Type B pancreatic cell (in vitro differentiated cells): ENCODE measurements around the gene RGS2. TPM values are rescaled to one million over a fixed set of nuclear protein-coding genes. Genes with fewer than 3 reads are reported as not detected.

Experiments
- DNase-seq: peaks from one replicate; pipeline ENCODE4 v3.0.0; 2021; ENCODE audit warnings: mixed read lengths; ENCODE audit not compliant: unreplicated experiment; ENCODE audit errors: extremely low spot score
- H3K27ac Mint-ChIP-seq: 2 replicates; pipeline ENCODE4 v1.8.0; 2021; ENCODE audit warnings: mild to moderate bottlenecking, mixed read lengths
- H3K27me3 Mint-ChIP-seq: 2 replicates; pipeline ENCODE4 v1.8.0; 2021; ENCODE audit warnings: mixed read lengths
- H3K36me3 Mint-ChIP-seq: 2 replicates; pipeline ENCODE4 v1.8.0; 2021; ENCODE audit warnings: mixed read lengths
- H3K4me1 Mint-ChIP-seq: one replicate; pipeline ENCODE4 v1.8.0; 2021; ENCODE audit warnings: mixed read lengths; ENCODE audit not compliant: unreplicated experiment
- H3K4me3 Mint-ChIP-seq: 2 replicates; pipeline ENCODE4 v1.8.0; 2021; ENCODE audit warnings: mild to moderate bottlenecking, mixed read lengths
- H3K9me3 Mint-ChIP-seq: 2 replicates; pipeline ENCODE4 v1.8.0; 2021; ENCODE audit warnings: mixed read lengths
- total RNA-seq: library from RNA; stranded (reverse); gene quantifications from 2 replicates; pipeline ENCODE4 v1.2.1, GENCODE V29; 2021; ENCODE audit warnings: low replicate concordance
- TF ChIP-seq, protein P1 (sequence below): fragments of 200-600 bp; sonication (generic); conservative IDR thresholded peaks from 2 replicates; pipeline ENCODE4 v1.5.0; 2021; ENCODE audit warnings: antibody characterized with exemption, mild to moderate bottlenecking

The RGS2 gene
- total RNA-seq, 1 donor from 2014 or later, result 50.9 TPM

DNA sequence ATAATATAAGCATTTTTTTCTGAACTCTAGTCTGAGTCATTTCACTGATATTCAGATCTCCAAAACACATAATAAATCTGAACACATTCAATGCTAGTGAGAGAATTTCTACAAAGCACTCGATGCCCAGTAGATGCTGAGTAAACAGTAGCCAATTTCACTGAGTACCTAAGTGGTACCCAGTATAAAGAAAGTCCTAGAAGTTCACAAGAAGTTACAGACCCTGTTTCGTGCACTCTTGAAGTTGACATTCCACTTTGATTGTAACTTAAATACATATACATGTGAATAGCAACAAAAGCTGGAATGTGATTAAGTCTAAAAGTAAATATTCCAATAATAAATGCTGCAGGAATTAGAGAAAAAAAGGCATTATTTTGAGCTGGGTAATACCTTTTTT lies 33.2 kb upstream of the RGS2 start:
- no peak overlapping the region for H3K4me3 Mint-ChIP-seq
- no peak for DNase-seq
- H3K27me3 Mint-ChIP-seq, result no peaks in the 10 kb centered on the region
- H3K36me3 Mint-ChIP-seq, result no peaks in the 10 kb centered on the region
- no peaks in the 10 kb centered on the region for H3K4me1 Mint-ChIP-seq
- H3K27ac Mint-ChIP-seq, result no peak overlapping the region
- H3K9me3 Mint-ChIP-seq, result peaks cover 9% of the 10 kb centered on the region
- TF ChIP-seq, protein P1, sequence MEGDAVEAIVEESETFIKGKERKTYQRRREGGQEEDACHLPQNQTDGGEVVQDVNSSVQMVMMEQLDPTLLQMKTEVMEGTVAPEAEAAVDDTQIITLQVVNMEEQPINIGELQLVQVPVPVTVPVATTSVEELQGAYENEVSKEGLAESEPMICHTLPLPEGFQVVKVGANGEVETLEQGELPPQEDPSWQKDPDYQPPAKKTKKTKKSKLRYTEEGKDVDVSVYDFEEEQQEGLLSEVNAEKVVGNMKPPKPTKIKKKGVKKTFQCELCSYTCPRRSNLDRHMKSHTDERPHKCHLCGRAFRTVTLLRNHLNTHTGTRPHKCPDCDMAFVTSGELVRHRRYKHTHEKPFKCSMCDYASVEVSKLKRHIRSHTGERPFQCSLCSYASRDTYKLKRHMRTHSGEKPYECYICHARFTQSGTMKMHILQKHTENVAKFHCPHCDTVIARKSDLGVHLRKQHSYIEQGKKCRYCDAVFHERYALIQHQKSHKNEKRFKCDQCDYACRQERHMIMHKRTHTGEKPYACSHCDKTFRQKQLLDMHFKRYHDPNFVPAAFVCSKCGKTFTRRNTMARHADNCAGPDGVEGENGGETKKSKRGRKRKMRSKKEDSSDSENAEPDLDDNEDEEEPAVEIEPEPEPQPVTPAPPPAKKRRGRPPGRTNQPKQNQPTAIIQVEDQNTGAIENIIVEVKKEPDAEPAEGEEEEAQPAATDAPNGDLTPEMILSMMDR, result no peak

DNA sequence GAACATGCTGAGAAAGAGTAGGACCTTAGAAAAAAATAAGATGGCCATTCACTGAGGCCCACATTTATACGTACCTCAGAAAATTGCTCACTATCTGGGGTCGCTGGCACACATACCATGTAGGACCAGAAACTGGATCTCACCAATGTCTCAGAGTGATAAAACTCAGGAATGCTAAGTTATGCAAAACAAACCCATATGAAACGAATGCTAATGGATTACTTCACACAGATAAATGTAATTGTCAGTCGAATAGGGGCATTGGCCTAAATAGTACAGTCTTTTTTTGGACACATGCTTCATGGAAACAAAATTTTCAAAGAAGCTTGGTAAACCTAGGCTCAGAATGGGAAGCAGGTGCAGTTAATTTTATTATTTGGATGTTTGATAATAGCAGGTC lies 32.6 kb upstream of the RGS2 start:
- no peak for DNase-seq
- no peaks in the 10 kb centered on the region for H3K4me1 Mint-ChIP-seq
- no peaks in the 10 kb centered on the region for H3K27me3 Mint-ChIP-seq
- H3K9me3 Mint-ChIP-seq, result peaks cover 9% of the 10 kb centered on the region
- no peak overlapping the region for H3K4me3 Mint-ChIP-seq
- H3K36me3 Mint-ChIP-seq, result no peaks in the 10 kb centered on the region
- TF ChIP-seq, protein P1, result no peak
- no peak overlapping the region for H3K27ac Mint-ChIP-seq

DNA sequence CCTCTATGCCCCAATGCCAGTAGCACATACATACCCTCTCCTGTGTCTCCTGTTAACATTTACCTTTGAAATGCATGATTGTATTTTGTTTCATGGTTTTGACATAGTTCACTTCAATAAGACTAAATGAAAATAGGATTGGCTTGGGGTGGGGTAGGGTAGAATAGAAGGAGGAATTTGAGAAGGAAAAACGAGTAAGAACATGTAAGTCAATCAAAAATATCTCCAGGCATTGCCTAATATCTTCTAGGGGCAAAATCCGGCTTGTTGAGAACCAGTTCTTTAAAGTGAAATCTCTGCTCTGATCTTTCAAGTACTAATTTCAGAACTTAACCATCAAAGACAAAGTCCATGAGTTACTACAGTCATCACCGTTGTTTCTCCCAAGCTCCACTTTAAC lies 31.8 kb upstream of the RGS2 start:
- H3K36me3 Mint-ChIP-seq, result no peaks in the 10 kb centered on the region
- H3K27me3 Mint-ChIP-seq, result no peaks in the 10 kb centered on the region
- H3K9me3 Mint-ChIP-seq, result peaks cover 9% of the 10 kb centered on the region
- H3K4me1 Mint-ChIP-seq, result no peaks in the 10 kb centered on the region
- no peak overlapping the region for H3K4me3 Mint-ChIP-seq
- H3K27ac Mint-ChIP-seq, result no peak overlapping the region
- TF ChIP-seq, protein P1, result no peak
- no peak for DNase-seq

DNA sequence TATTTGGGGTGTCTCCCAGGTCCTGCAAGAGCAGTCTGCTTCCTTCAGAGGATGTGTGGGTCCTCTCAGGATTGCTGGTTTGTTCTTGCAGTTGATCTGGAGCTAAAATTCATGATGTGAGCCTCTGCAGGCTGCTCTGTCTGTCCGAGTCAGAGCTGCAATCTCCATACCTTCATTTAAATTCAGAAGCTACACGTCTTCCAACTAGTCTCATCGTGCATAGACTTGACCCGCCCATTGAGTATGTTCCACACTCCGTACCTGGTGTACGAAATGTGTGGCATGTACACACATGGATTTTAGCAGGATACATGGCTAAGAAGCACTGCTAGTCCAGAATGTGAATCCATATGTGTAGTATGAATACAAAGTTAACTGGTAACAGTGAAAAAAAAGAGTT lies 25.0 kb upstream of the RGS2 start:
- TF ChIP-seq, protein P1, result no peak
- no peak overlapping the region for H3K27ac Mint-ChIP-seq
- DNase-seq, result no peak
- no peak overlapping the region for H3K4me3 Mint-ChIP-seq
- no peaks in the 10 kb centered on the region for H3K36me3 Mint-ChIP-seq
- H3K9me3 Mint-ChIP-seq, result peaks cover 13% of the 10 kb centered on the region
- peaks cover 4% of the 10 kb centered on the region for H3K4me1 Mint-ChIP-seq
- H3K27me3 Mint-ChIP-seq, result no peaks in the 10 kb centered on the region

DNA sequence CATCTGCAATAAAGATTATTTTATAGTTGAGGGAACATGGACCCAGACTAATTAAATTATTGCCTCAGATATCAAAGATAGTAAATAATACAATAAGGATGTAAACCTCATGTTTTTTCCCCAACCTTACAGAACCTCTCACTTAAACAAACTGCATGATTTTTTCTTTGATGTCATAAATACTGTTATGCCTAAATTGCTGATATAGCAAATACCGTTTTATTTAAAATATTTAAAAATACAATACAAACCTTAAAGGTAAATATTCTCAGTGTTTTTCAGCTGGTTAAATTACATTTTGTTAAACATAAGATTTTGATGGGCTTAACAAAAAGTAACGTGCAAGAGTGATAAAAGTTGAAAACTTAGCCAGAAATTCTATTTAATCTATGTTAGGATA lies 24.4 kb upstream of the RGS2 start:
- Mint-ChIP-seq H3K36me3 (no peaks in the 10 kb centered on the region), H3K9me3 (peaks cover 10% of the 10 kb centered on the region), H3K4me3 (no peak overlapping the region), H3K27me3 (no peaks in the 10 kb centered on the region), H3K27ac (no peak overlapping the region), H3K4me1 (peaks cover 4% of the 10 kb centered on the region)
- TF ChIP-seq, protein P1, result no peak
- DNase-seq, result no peak

DNA sequence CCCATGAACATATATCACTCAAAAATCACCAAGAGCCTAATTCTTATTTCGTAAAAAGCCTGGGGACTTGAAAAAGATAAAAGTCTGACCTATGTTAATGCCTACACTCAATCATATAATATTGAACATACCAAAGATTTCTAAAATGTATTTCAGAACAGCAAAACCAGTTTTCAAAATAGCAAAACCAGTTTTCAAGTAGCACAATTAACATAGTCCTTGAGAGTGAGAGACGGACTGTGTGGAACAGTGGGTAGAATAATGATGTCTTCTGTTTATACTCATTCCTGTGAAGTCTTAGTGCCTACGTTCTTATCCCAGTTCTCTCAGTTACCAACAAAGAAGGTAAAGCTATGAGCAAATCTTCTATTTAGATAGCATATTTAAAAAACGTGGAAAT lies 22.3 kb upstream of the RGS2 start:
- H3K27ac Mint-ChIP-seq, result peak overlapping the region; percentile 51
- H3K4me3 Mint-ChIP-seq, result peak overlapping the region; percentile 3
- H3K36me3 Mint-ChIP-seq, result no peaks in the 10 kb centered on the region
- TF ChIP-seq, protein P1, result no peak
- H3K4me1 Mint-ChIP-seq, result peaks cover 4% of the 10 kb centered on the region
- no peaks in the 10 kb centered on the region for H3K27me3 Mint-ChIP-seq
- no peak for DNase-seq
- H3K9me3 Mint-ChIP-seq, result peaks cover 8% of the 10 kb centered on the region
